ENCODE data around the gene RPL41. TPM values are rescaled to one million over a fixed set of nuclear protein-coding genes. Genes with fewer than 3 reads are reported as not detected.

Gene RPL41
- total RNA-seq, 2 experiments from 2014 or later, result 5,971 to 6,299 TPM

Other genes with a start within 250 kb of the RPL41 start
- 10 to 100 TPM; 18.8 to 19.3 TPM for gene PYM1, start 188.7 kb upstream of the RPL41 start, total RNA-seq
- 100 to 1,000 TPM; 285 to 331 TPM for gene DGKA, start 185.5 kb upstream of the RPL41 start, total RNA-seq
- gene PMEL, start 150.6 kb upstream of the RPL41 start, total RNA-seq, result 1 to 10 TPM; 1.2 to 1.5 TPM
- 100 to 1,000 TPM; 121 to 126 TPM for gene CDK2, start 149.8 kb upstream of the RPL41 start, total RNA-seq
- gene RAB5B, start 142.6 kb upstream of the RPL41 start, total RNA-seq, result 10 to 100 TPM; 33.2 to 35.7 TPM
- gene SUOX, start 119.4 kb upstream of the RPL41 start, total RNA-seq, result 1 to 10 TPM; 1.7 to 2.2 TPM
- gene IKZF4, start 95.6 kb upstream of the RPL41 start, total RNA-seq, result 1 to 10 TPM; 7.5 to 8.2 TPM
- gene RPS26, start 74.7 kb upstream of the RPL41 start, total RNA-seq, result 10 to 100 TPM; 31.0 to 37.3 TPM
- 1 to 10 TPM; 1.0 to 1.9 TPM for gene ERBB3, start 36.5 kb upstream of the RPL41 start, total RNA-seq
- gene PA2G4, start 12.1 kb upstream of the RPL41 start, total RNA-seq, result 100 to 1,000 TPM; 398 to 411 TPM
- 1 to 10 TPM; 6.4 to 6.6 TPM for gene ZC3H10, start 1.6 kb downstream of the RPL41 start, total RNA-seq
- gene ESYT1, start 11.6 kb downstream of the RPL41 start, total RNA-seq, result 10 to 100 TPM; 87.4 to 88.9 TPM
- gene MYL6B, start 36.0 kb downstream of the RPL41 start, total RNA-seq, result 10 to 100 TPM; 49.2 to 57.5 TPM
- 100 to 1,000 TPM; 841 to 868 TPM for gene MYL6, start 41.7 kb downstream of the RPL41 start, total RNA-seq
- 10 to 100 TPM; 75.8 to 79.0 TPM for gene SMARCC2, start 72.8 kb downstream of the RPL41 start, total RNA-seq
- gene RNF41, start 105.3 kb downstream of the RPL41 start, total RNA-seq, result 10 to 100 TPM; 26.0 TPM
- gene NABP2, start 107.7 kb downstream of the RPL41 start, total RNA-seq, result 10 to 100 TPM; 57.4 to 59.0 TPM
- 1 to 10 TPM in 1 of 2 experiments, under 1 TPM in 1; 0.98 to 1.8 TPM for gene SLC39A5, start 113.4 kb downstream of the RPL41 start, total RNA-seq
- gene ANKRD52, start 141.8 kb downstream of the RPL41 start, total RNA-seq, result 10 to 100 TPM; 23.6 to 25.6 TPM
- gene COQ10A, start 150.3 kb downstream of the RPL41 start, total RNA-seq, result 1 to 10 TPM; 3.5 to 6.1 TPM
- gene CS, start 183.7 kb downstream of the RPL41 start, total RNA-seq, result 100 to 1,000 TPM; 330 to 336 TPM
- gene CNPY2, start 199.4 kb downstream of the RPL41 start, total RNA-seq, result 10 to 100 TPM; 47.5 to 57.3 TPM
- 10 to 100 TPM; 82.7 to 85.4 TPM for gene PAN2, start 217.4 kb downstream of the RPL41 start, total RNA-seq
- 10 to 100 TPM in 1 of 2 experiments, 1 to 10 TPM in 1; 9.0 to 12.6 TPM for gene IL23A, start 222.3 kb downstream of the RPL41 start, total RNA-seq
- 100 to 1,000 TPM; 109 to 119 TPM for gene STAT2, start 243.5 kb downstream of the RPL41 start, total RNA-seq
- not detected for gene APOF, start 246.2 kb downstream of the RPL41 start, total RNA-seq